GM12878 (cell line): ENCODE measurements around the gene ANGPTL5. TPM values are rescaled to one million over a fixed set of nuclear protein-coding genes. Genes with fewer than 3 reads are reported as not detected.

ENCODE experiments used
- ATAC-seq: fragments of 200-7000 bp; cut with Tn5 transposase; 3 replicates; pipeline ENCODE4 v1.9.1; 2020; ENCODE audit warnings: mild to moderate bottlenecking, moderate library complexity
- BruUV-seq: library from RNA; stranded (reverse); fragments of 400-500 nt; replicated peaks from 2 replicates; lab custom pipeline; 2021; lab: Mats Ljungman, UMichigan
- CTCF ChIA-PET: fragments of 300-600 bp; sonication (Branson Sonifier 250); formaldehyde crosslinking; extraction: SDS; loops from one replicate; lab custom pipeline; 2021; ENCODE audit warnings: inconsistent platforms; lab: Yijun Ruan, JAX
- POLR2A ChIA-PET: fragments of 350-600 bp; formaldehyde crosslinking; extraction: SDS; loops from one replicate; lab custom pipeline; 2021; ENCODE audit warnings: inconsistent platforms; lab: Charles Lee
- RAD21 ChIA-PET: fragments of 300-600 bp; sonication (Branson Sonifier 250); formaldehyde crosslinking; loops from one replicate; lab custom pipeline; 2023; ENCODE audit warnings: antibody characterized with exemption; ENCODE audit not compliant: unreplicated experiment; lab: Charles Lee
- SMC1A ChIA-PET: fragments of 300-600 bp; sonication (Branson Sonifier 250); formaldehyde crosslinking; loops from one replicate; lab custom pipeline; 2023; ENCODE audit not compliant: unreplicated experiment, uncharacterized antibody; lab: Charles Lee
- DNase-seq: peaks from one replicate; pipeline ENCODE4 v3.0.0-alpha.2; 2011; ENCODE audit warnings: low read depth, low spot score
- FAIRE-seq: peaks from 3 replicates; lab custom pipeline; 2011; peaks lifted over from hg19 to GRCh38; lab: Jason Lieb, UNC
- H2AFZ ChIP-seq: 2 replicates; pipeline ENCODE4 v1.6.0; 2011; ENCODE audit warnings: low read depth, low read length, control low read depth; ENCODE audit not compliant: control insufficient read depth
- H3K27ac ChIP-seq: 2 replicates; pipeline ENCODE4 v1.5.1; 2011; ENCODE audit warnings: control low read depth; ENCODE audit not compliant: control insufficient read depth, insufficient read depth
- H3K27me3 ChIP-seq, 2 experiments: replicated peaks in 1 of 2; 2 replicates each; pipeline versions ENCODE4 v1.6.0 to v1.6.1; 2011; ENCODE audit warnings: low read length in 1 of 2; ENCODE audit not compliant: control insufficient read depth in 2 of 2, insufficient read depth in 2 of 2
- H3K36me3 ChIP-seq, 2 experiments: 2 replicates each; pipeline ENCODE4 v1.5.1; 2011; ENCODE audit warnings: low read length in 1 of 2; ENCODE audit not compliant: control insufficient read depth in 2 of 2, insufficient read depth in 2 of 2
- H3K4me1 ChIP-seq: 2 replicates; pipeline ENCODE4 v1.6.1; 2011; ENCODE audit warnings: mild to moderate bottlenecking, low read length, moderate library complexity, mixed read lengths; ENCODE audit not compliant: control insufficient read depth, insufficient read depth
- H3K4me2 ChIP-seq: 2 replicates; pipeline ENCODE4 v1.6.0; 2011; ENCODE audit warnings: control low read depth; ENCODE audit not compliant: control insufficient read depth, insufficient read depth
- H3K4me3 ChIP-seq: fragments of 200-600 bp; sonication (generic); 2 replicates; pipeline ENCODE4 v1.5.1; 2016
- H3K79me2 ChIP-seq: 2 replicates; pipeline ENCODE4 v1.6.0; 2011; ENCODE audit warnings: low read length; ENCODE audit not compliant: control insufficient read depth, insufficient read depth
- H3K9ac ChIP-seq: 2 replicates; pipeline ENCODE4 v1.8.0; 2011; ENCODE audit warnings: low read length, control low read depth, mixed read lengths; ENCODE audit not compliant: control insufficient read depth, insufficient read depth
- H3K9me3 ChIP-seq: replicated peaks from 3 replicates; pipeline ENCODE4 v1.5.1; 2011; ENCODE audit warnings: mild to moderate bottlenecking, low read length; ENCODE audit not compliant: control insufficient read depth, insufficient read depth
- H4K20me1 ChIP-seq: 2 replicates; pipeline ENCODE4 v1.6.0; 2011; ENCODE audit not compliant: control insufficient read depth, insufficient read depth
- CREM ChIP-seq: IDR thresholded peaks from 2 replicates; pipeline ENCODE4 v1.6.1; 2014; ENCODE audit warnings: antibody characterized with exemption, low read depth
- DPF2 ChIP-seq: fragments of 450-650 bp; IDR thresholded peaks from 2 replicates; pipeline ENCODE4 v1.6.1; 2017; ENCODE audit warnings: mild to moderate bottlenecking
- EED ChIP-seq: sonication (generic); IDR thresholded peaks from 2 replicates; pipeline ENCODE4 v1.6.1; 2016; ENCODE audit warnings: antibody characterized with exemption, low read depth
- ESRRA ChIP-seq: IDR thresholded peaks from 2 replicates; pipeline ENCODE4 v1.6.1; 2012; ENCODE audit warnings: mild to moderate bottlenecking, low read length, improper control_type of control experiment
- ETV6 ChIP-seq, 2 experiments: fragments of 450-650 bp in 1 of 2; IDR thresholded peaks in 1 of 2; conservative IDR thresholded peaks in 1 of 2; 2 replicates each; pipeline ENCODE4 v1.6.1; 2014; ENCODE audit warnings: antibody characterized with exemption in 1 of 2, borderline replicate concordance in 1 of 2, low read depth in 1 of 2, mild to moderate bottlenecking in 1 of 2, moderate library complexity in 1 of 2
- HDAC6 ChIP-seq: fragments of 200-600 bp; sonication (generic); IDR thresholded peaks from one replicate; pipeline ENCODE4 v1.8.0; 2017; ENCODE audit warnings: antibody characterized with exemption; ENCODE audit not compliant: unreplicated experiment
- IKZF2 ChIP-seq, 2 experiments: fragments of 450-650 bp; IDR thresholded peaks; 2 replicates each; pipeline ENCODE4 v1.6.1; 2017; ENCODE audit warnings: mild to moderate bottlenecking in 2 of 2, moderate library complexity in 2 of 2
- MEF2A ChIP-seq: IDR thresholded peaks from 2 replicates; pipeline ENCODE4 v1.6.1; 2011; ENCODE audit warnings: low read depth, mild to moderate bottlenecking, low read length, moderate library complexity; ENCODE audit not compliant: insufficient read depth
- MXI1 ChIP-seq: fragments of 150-350 bp; IDR thresholded peaks from 2 replicates; pipeline ENCODE4 v1.6.1; 2011; ENCODE audit warnings: low read depth, mild to moderate bottlenecking, inconsistent platforms, low read length, improper control_type of control experiment
- NFYB ChIP-seq: IDR thresholded peaks from 2 replicates; pipeline ENCODE4 v1.6.1; 2011; ENCODE audit warnings: low read depth, mild to moderate bottlenecking, low read length, improper control_type of control experiment, moderate library complexity; ENCODE audit not compliant: insufficient read depth
- RB1 ChIP-seq: fragments of 450-650 bp; formaldehyde crosslinking; IDR thresholded peaks from 2 replicates; pipeline ENCODE4 v1.6.1; 2017; ENCODE audit warnings: mild to moderate bottlenecking, borderline replicate concordance
- SP1 ChIP-seq: IDR thresholded peaks from one replicate; pipeline ENCODE4 v1.6.1; 2011; ENCODE audit warnings: low read depth, low read length
- SPI1 ChIP-seq: IDR thresholded peaks from 2 replicates; pipeline ENCODE4 v1.6.1; 2011; ENCODE audit warnings: low read depth, mild to moderate bottlenecking, low read length, moderate library complexity, borderline replicate concordance; ENCODE audit not compliant: insufficient read depth
- SUPT20H ChIP-seq: IDR thresholded peaks from 2 replicates; pipeline ENCODE4 v1.6.1; 2011; ENCODE audit warnings: low read depth, mild to moderate bottlenecking, low read length, moderate library complexity, borderline replicate concordance; ENCODE audit not compliant: control insufficient read depth
- WGBS: methylation state at CpG from one replicate; pipeline ENCODE4 v1.1.6; 2016; ENCODE audit warnings: low lambda C conversion rate; ENCODE audit not compliant: insufficient replicate concordance, insufficient coverage; ENCODE audit errors: missing lambda C conversion rate; 5-methylcytosine and 5-hydroxymethylcytosine counted together
- in situ Hi-C: fragments of 300-500 bp; cut with MboI; formaldehyde crosslinking; loops from 9 replicates; pipeline ENCODE4 v1.14.3; 2018; ENCODE audit warnings: mixed read lengths
- intact Hi-C: fragments of 100-400 bp; cut with micrococcal nuclease; formaldehyde crosslinking; loops from one replicate; pipeline ENCODE4 v1.14.2; 2022; ENCODE audit not compliant: unreplicated experiment
- polyA plus RNA-seq, 11 experiments: library from polyadenylated mRNA; depleted of rRNA in 4 of 11; unstranded in 6 of 11; stranded (reverse) in 5 of 11; fragments of >200 nt; fragmentation: Nextera tagmentation in 4 of 11; fragmentation: Illumina TruSeq in 1 of 11; extraction: Ambion mirVana in 4 of 11; extraction: Trizol in 1 of 11; gene quantifications; 1 replicate in 1 of 11; 2 replicates in 10 of 11; pipeline versions ENCODE4 v1.2.1 to v1.2.3, GENCODE V29; 2011 to 2016; ENCODE audit warnings: inconsistent platforms in 2 of 11, missing spikeins in 2 of 11, low read depth in 1 of 11
- total RNA-seq, 4 experiments: library from RNA; depleted of rRNA in 3 of 4; stranded (reverse); fragments of >200 nt in 3 of 4; fragmentation: Illumina TruSeq in 1 of 4; extraction: Trizol in 1 of 4; gene quantifications; 2 replicates each; pipeline versions ENCODE4 v1.2.1 to v1.2.3, GENCODE V29; 2013 to 2021
- TF ChIP-seq, protein P1 (sequence below): IDR thresholded peaks from 2 replicates; pipeline ENCODE4 v1.6.1; 2012; ENCODE audit warnings: low read depth, low read length, improper control_type of control experiment
- TF ChIP-seq, protein P2 (sequence below): IDR thresholded peaks from 2 replicates; pipeline ENCODE4 v1.6.1; 2012; ENCODE audit warnings: low read depth, low read length, improper control_type of control experiment
- TF ChIP-seq, protein P3 (sequence below): fragments of 450-650 bp; formaldehyde crosslinking; IDR thresholded peaks from 2 replicates; pipeline ENCODE4 v1.5.0; 2022; ENCODE audit warnings: mild to moderate bottlenecking, missing genetic modification characterization

The ANGPTL5 gene
- total and polyA plus RNA-seq, 10 of the 15 experiments (the other 5 are each of a cell fraction or from before 2014, with no cell fraction given) = not detected

DNA sequence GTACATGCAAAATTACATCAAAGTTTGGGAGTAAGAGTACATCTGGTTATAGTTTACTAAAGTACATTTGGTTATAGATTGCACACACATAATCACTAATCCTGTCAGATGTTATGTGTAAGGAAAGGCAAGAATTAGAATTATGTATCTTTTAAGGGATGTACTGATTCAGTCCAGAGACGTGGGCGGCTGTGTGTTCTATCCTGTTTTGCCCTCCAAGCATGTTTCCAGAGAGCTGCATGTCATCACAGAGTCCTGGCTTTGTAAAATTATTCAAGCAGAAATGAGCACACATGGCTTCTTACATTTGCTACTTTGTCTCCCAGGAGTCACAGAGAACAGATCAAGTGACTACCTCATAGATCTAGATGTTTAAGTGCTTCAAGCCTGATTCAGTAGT is 34.7 kb downstream of the ANGPTL5 start:
- no peaks in the 10 kb centered on the region for H3K36me3 ChIP-seq
- ChIA-PET RAD21 (no interaction called here), CTCF (interaction anchor here (2.1 kb wide), 1 partner anchor 21 kb away, joined by 5 read pairs; no protein-coding TSS in a partner anchor), SMC1A (no interaction called here), POLR2A (no interaction called here)
- no TSS peak for BruUV-seq
- H2AFZ ChIP-seq = no peak overlapping the region
- in situ Hi-C loops (no loop called here), intact Hi-C loops (no loop called here)
- ATAC-seq (no peak), DNase-seq (no peak), FAIRE-seq (no peak)
- no peak overlapping the region for H3K4me2 ChIP-seq
- no peaks in the 10 kb centered on the region for H3K9me3 ChIP-seq
- TF ChIP-seq ETV6 (conservative IDR thresholded peaks at IDR 0.05 in 1 of 2, IDR thresholded peaks at IDR 0.05 in 1 of 2; ENCODE audit: borderline replicate concordance in 1 of 2, low read depth in 1 of 2) = no peak
- no peak for TF ChIP-seq MXI1
- TF ChIP-seq, protein P1, sequence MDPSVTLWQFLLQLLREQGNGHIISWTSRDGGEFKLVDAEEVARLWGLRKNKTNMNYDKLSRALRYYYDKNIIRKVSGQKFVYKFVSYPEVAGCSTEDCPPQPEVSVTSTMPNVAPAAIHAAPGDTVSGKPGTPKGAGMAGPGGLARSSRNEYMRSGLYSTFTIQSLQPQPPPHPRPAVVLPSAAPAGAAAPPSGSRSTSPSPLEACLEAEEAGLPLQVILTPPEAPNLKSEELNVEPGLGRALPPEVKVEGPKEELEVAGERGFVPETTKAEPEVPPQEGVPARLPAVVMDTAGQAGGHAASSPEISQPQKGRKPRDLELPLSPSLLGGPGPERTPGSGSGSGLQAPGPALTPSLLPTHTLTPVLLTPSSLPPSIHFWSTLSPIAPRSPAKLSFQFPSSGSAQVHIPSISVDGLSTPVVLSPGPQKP = no peak
- TF ChIP-seq SPI1 = no peak
- TF ChIP-seq HDAC6 = no peak
- no peak for TF ChIP-seq RB1
- no peak for TF ChIP-seq MEF2A
- no peak for TF ChIP-seq SP1
- TF ChIP-seq, protein P2, sequence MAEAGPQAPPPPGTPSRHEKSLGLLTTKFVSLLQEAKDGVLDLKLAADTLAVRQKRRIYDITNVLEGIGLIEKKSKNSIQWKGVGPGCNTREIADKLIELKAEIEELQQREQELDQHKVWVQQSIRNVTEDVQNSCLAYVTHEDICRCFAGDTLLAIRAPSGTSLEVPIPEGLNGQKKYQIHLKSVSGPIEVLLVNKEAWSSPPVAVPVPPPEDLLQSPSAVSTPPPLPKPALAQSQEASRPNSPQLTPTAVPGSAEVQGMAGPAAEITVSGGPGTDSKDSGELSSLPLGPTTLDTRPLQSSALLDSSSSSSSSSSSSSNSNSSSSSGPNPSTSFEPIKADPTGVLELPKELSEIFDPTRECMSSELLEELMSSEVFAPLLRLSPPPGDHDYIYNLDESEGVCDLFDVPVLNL = no peak
- no peak for TF ChIP-seq ESRRA
- no peak for TF ChIP-seq CREM
- TF ChIP-seq, protein P3, sequence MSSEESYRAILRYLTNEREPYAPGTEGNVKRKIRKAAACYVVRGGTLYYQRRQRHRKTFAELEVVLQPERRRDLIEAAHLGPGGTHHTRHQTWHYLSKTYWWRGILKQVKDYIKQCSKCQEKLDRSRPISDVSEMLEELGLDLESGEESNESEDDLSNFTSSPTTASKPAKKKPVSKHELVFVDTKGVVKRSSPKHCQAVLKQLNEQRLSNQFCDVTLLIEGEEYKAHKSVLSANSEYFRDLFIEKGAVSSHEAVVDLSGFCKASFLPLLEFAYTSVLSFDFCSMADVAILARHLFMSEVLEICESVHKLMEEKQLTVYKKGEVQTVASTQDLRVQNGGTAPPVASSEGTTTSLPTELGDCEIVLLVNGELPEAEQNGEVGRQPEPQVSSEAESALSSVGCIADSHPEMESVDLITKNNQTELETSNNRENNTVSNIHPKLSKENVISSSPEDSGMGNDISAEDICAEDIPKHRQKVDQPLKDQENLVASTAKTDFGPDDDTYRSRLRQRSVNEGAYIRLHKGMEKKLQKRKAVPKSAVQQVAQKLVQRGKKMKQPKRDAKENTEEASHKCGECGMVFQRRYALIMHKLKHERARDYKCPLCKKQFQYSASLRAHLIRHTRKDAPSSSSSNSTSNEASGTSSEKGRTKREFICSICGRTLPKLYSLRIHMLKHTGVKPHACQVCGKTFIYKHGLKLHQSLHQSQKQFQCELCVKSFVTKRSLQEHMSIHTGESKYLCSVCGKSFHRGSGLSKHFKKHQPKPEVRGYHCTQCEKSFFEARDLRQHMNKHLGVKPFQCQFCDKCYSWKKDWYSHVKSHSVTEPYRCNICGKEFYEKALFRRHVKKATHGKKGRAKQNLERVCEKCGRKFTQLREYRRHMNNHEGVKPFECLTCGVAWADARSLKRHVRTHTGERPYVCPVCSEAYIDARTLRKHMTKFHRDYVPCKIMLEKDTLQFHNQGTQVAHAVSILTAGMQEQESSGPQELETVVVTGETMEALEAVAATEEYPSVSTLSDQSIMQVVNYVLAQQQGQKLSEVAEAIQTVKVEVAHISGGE (CRISPR knock-in tag) = no peak
- TF ChIP-seq EED = no peak
- no peak for TF ChIP-seq IKZF2 (IDR thresholded peaks at IDR 0.05)
- TF ChIP-seq SUPT20H = no peak
- no peak for TF ChIP-seq DPF2
- TF ChIP-seq NFYB = no peak
- H3K4me1 ChIP-seq = no peaks in the 10 kb centered on the region
- no peak overlapping the region for H3K27ac ChIP-seq
- 48% methylated on average over 2 of the region's 2 CpGs for whole genome bisulfite sequencing
- H3K27me3 ChIP-seq = no peaks in the 10 kb centered on the region
- H3K4me3 ChIP-seq = no peak overlapping the region
- no peak overlapping the region for H3K9ac ChIP-seq
- no peaks in the 10 kb centered on the region for H3K79me2 ChIP-seq
- H4K20me1 ChIP-seq = no peaks in the 10 kb centered on the region
